Aorta (tissue), 5 donors: ENCODE measurements around the gene ANKRD16. TPM values are rescaled to one million over a fixed set of nuclear protein-coding genes. Genes with fewer than 3 reads are reported as not detected.

Source experiments
- ATAC-seq: fragments of 200-7000 bp; cut with Tn5 transposase; one replicate; pipeline ENCODE4 v1.9.1; 2022; ENCODE audit warnings: moderate library complexity; ENCODE audit not compliant: low FRiP score
- DNase-seq, 2 donors: peaks; one replicate each; pipeline ENCODE4 v3.0.0-alpha.2; 2020
- H3K27ac ChIP-seq, 2 donors: one replicate each; pipeline ENCODE4 v1.5.1; 2013; ENCODE audit warnings: low read length in 2 of 2, mild to moderate bottlenecking in 2 of 2, moderate library complexity in 2 of 2, control low read depth in 1 of 2, inconsistent platforms in 1 of 2, low read depth in 1 of 2
- H3K27me3 ChIP-seq, 2 donors: one replicate each; pipeline ENCODE4 v1.6.1; 2013; ENCODE audit warnings: control low read depth in 1 of 2, low read length in 1 of 2, mild to moderate bottlenecking in 1 of 2, moderate library complexity in 1 of 2; ENCODE audit not compliant: insufficient read depth in 2 of 2, control insufficient read depth in 1 of 2
- H3K36me3 ChIP-seq, 2 donors: one replicate each; pipeline ENCODE4 v1.6.1; 2013; ENCODE audit warnings: control low read depth in 1 of 2, low read length in 1 of 2, mild to moderate bottlenecking in 1 of 2; ENCODE audit not compliant: insufficient read depth in 2 of 2, control insufficient read depth in 1 of 2
- H3K4me1 ChIP-seq, 2 donors: one replicate each; pipeline ENCODE4 v1.6.1; 2013; ENCODE audit warnings: low read length in 2 of 2, control low read depth in 1 of 2, mild to moderate bottlenecking in 1 of 2, moderate library complexity in 1 of 2; ENCODE audit not compliant: insufficient read depth in 2 of 2, control insufficient read depth in 1 of 2
- H3K4me3 ChIP-seq, 2 donors: one replicate each; pipeline ENCODE4 v1.5.1; 2013; ENCODE audit warnings: low read length in 2 of 2, control low read depth in 1 of 2, mild to moderate bottlenecking in 1 of 2
- H3K9me3 ChIP-seq: one replicate; pipeline ENCODE4 v1.6.1; 2013; ENCODE audit warnings: mild to moderate bottlenecking, low read length; ENCODE audit not compliant: control insufficient read depth
- WGBS, 2 donors: extraction: QIAGEN DNeasy Blood & Tissue Kit; methylation state at CpG; one replicate each; pipeline ENCODE4 v1.1.7; 2013; 5-methylcytosine and 5-hydroxymethylcytosine counted together
- intact Hi-C, 2 donors: fragments of 100-400 bp; cut with DNase I; formaldehyde crosslinking; loops; one replicate each; pipeline versions ENCODE4 v1.14.2 to v1.15.0; 2022
- polyA plus RNA-seq, 2 donors: library from polyadenylated mRNA; stranded (reverse); fragments of 200-250 nt; gene quantifications; one replicate each; pipeline ENCODE4 v1.2.3, GENCODE V29; 2013
- total RNA-seq, 2 donors: library from RNA; stranded (reverse); fragmentation: NEBNext Ultra II Directional; extraction: Animal tissue kit (Norgen Biotek cat#: 25700); gene quantifications; one replicate each; pipeline ENCODE4 v1.2.1, GENCODE V29; 2021
- donor health status: healthy with polysubstance abuse.
- donor health status: Bipolar disorder and iron deficiency.
- donor health status: DM: no; HTN: no; CAD: no.
- donor health status: DM: no; HTN: no; CAD: no.
- donor health status: DM: yes; HTN: yes; CAD: no.

Gene ANKRD16
- total and polyA plus RNA-seq, 4 donors: 4.6 to 8.8 (median 6.4) TPM

- Histone ChIP-seq H3K27ac (no peak overlapping the region), H3K27me3 (no peaks in the 10 kb centered on the region), H3K9me3 (no peaks in the 10 kb centered on the region), H3K4me1 (no peaks in the 10 kb centered on the region), H3K36me3 (peaks cover 3 to 4% of the 10 kb centered on the region in 2 donors), H3K4me3 (no peak overlapping the region)
- WGBS, 2 donors: 88 to 91% methylated on average over 7 of the region's 7 CpGs
- DNase-seq (no peak), ATAC-seq (no peak)
- intact Hi-C loops: loop anchor here in 1 of 2 donors (10.0 kb wide), 1 partner anchor 77 kb away; the partner anchor contains the start of gene IL15RA
Measured at GRCh38 chr10:5898163-5898562, 8.5 kb upstream of the ANKRD16 start.

GRCh38 chr10:5897504-5897903 lies 7.8 kb upstream of the ANKRD16 start:
- H3K27me3 ChIP-seq: no peaks in the 10 kb centered on the region
- H3K36me3 ChIP-seq: peaks cover 3 to 4% of the 10 kb centered on the region in 2 donors
- ATAC-seq: no peak
- H3K27ac ChIP-seq: no peak overlapping the region
- H3K9me3 ChIP-seq: no peaks in the 10 kb centered on the region
- no peak overlapping the region for H3K4me3 ChIP-seq
- no peak for DNase-seq
- intact Hi-C loops: loop anchor here in 1 of 2 donors (10.0 kb wide), 1 partner anchor 77 kb away; the partner anchor contains the start of gene IL15RA
- no peaks in the 10 kb centered on the region for H3K4me1 ChIP-seq
- 91 to 93% methylated on average over 8 of the region's 8 CpGs for WGBS, 2 donors

GRCh38 chr10:5897053-5897340 lies 7.3 kb upstream of the ANKRD16 start:
- H3K27ac ChIP-seq: no peak overlapping the region
- peaks cover 3 to 4% of the 10 kb centered on the region in 2 donors for H3K36me3 ChIP-seq
- WGBS, 2 donors: 77 to 78% methylated on average over 4 of the region's 4 CpGs
- DNase-seq (no peak), ATAC-seq (no peak)
- H3K4me1 ChIP-seq: peaks cover 0 to 3% of the 10 kb centered on the region in 2 donors
- intact Hi-C loops: loop anchor here in 1 of 2 donors (10.0 kb wide), 1 partner anchor 78 kb away; the partner anchor contains the start of gene IL15RA
- no peak overlapping the region for H3K4me3 ChIP-seq
- H3K27me3 ChIP-seq: no peaks in the 10 kb centered on the region
- H3K9me3 ChIP-seq: no peaks in the 10 kb centered on the region

GRCh38 chr10:5896208-5897052 lies 6.7 kb upstream of the ANKRD16 start:
- ATAC-seq (no peak), DNase-seq (no peak)
- WGBS, 2 donors: 76 to 82% methylated on average over 5 of the region's 5 CpGs
- H3K27ac ChIP-seq: no peak overlapping the region
- no peak overlapping the region for H3K4me3 ChIP-seq
- H3K9me3 ChIP-seq: no peaks in the 10 kb centered on the region
- H3K27me3 ChIP-seq: no peaks in the 10 kb centered on the region
- H3K4me1 ChIP-seq: peaks cover 0 to 3% of the 10 kb centered on the region in 2 donors
- intact Hi-C loops: loop anchor here in 1 of 2 donors (10.0 kb wide), 1 partner anchor 78 kb away; the partner anchor contains the start of gene IL15RA
- H3K36me3 ChIP-seq: peaks cover 3 to 4% of the 10 kb centered on the region in 2 donors

GRCh38 chr10:5895804-5896203 lies 6.1 kb upstream of the ANKRD16 start:
- Histone ChIP-seq H3K27ac (no peak overlapping the region), H3K4me1 (peaks cover 3 to 4% of the 10 kb centered on the region in 2 donors), H3K9me3 (no peaks in the 10 kb centered on the region), H3K36me3 (peaks cover 3 to 4% of the 10 kb centered on the region in 2 donors), H3K27me3 (no peaks in the 10 kb centered on the region), H3K4me3 (no peak overlapping the region)
- ATAC-seq (no peak), DNase-seq (no peak)
- intact Hi-C loops: loop anchor here in 1 of 2 donors (10.0 kb wide), 1 partner anchor 79 kb away; the partner anchor contains the start of gene IL15RA
- 87 to 91% methylated on average over 9 of the region's 9 CpGs for WGBS, 2 donors

- 90 to 96% methylated on average over 3 of the region's 3 CpGs for WGBS, 2 donors
- H3K4me1 ChIP-seq: peaks cover 3 to 4% of the 10 kb centered on the region in 2 donors
- no peaks in the 10 kb centered on the region for H3K27me3 ChIP-seq
- intact Hi-C loops: loop anchor here in 1 of 2 donors (10.0 kb wide), 1 partner anchor 79 kb away; the partner anchor contains the start of gene IL15RA
- no peak overlapping the region for H3K4me3 ChIP-seq
- no peak for ATAC-seq
- H3K9me3 ChIP-seq: no peaks in the 10 kb centered on the region
- H3K27ac ChIP-seq: no peak overlapping the region
- no peak for DNase-seq
- peaks cover 3 to 4% of the 10 kb centered on the region in 2 donors for H3K36me3 ChIP-seq
Measured at GRCh38 chr10:5895365-5895764, 5.7 kb upstream of the ANKRD16 start.

GRCh38 chr10:5894873-5895272 lies 5.2 kb upstream of the ANKRD16 start:
- Histone ChIP-seq H3K9me3 (no peaks in the 10 kb centered on the region), H3K36me3 (peaks cover 3 to 4% of the 10 kb centered on the region in 2 donors), H3K4me1 (peaks cover 3 to 4% of the 10 kb centered on the region in 2 donors), H3K4me3 (no peak overlapping the region), H3K27ac (no peak overlapping the region), H3K27me3 (no peaks in the 10 kb centered on the region)
- no peak for ATAC-seq
- WGBS, 2 donors: 86 to 88% methylated on average over 8 of the region's 8 CpGs
- DNase-seq: no peak
- intact Hi-C loops: loop anchor here in 1 of 2 donors (5.0 to 10.0 kb wide), 2 partner anchors 32 to 80 kb away; partner anchors contain the start of gene IL15RA

- H3K27ac ChIP-seq: no peak overlapping the region
- 51 to 57% methylated on average over 4 of the region's 4 CpGs for WGBS, 2 donors
- DNase-seq (no peak), ATAC-seq (no peak)
- peaks cover 3 to 4% of the 10 kb centered on the region in 2 donors for H3K36me3 ChIP-seq
- H3K27me3 ChIP-seq: no peaks in the 10 kb centered on the region
- H3K9me3 ChIP-seq: no peaks in the 10 kb centered on the region
- peaks cover 3 to 4% of the 10 kb centered on the region in 2 donors for H3K4me1 ChIP-seq
- H3K4me3 ChIP-seq: no peak overlapping the region
- intact Hi-C loops: loop anchor here in 1 of 2 donors (5.0 to 10.0 kb wide), 2 partner anchors 33 to 80 kb away; partner anchors contain the start of gene IL15RA
Measured at GRCh38 chr10:5894403-5894802, 4.7 kb upstream of the ANKRD16 start.
